Omental fat pad (tissue), 4 donors: Measurements from ENCODE around the gene ABCC1. TPM values are rescaled to one million over a fixed set of nuclear protein-coding genes. Genes with fewer than 3 reads are reported as not detected.

Experiments
- ATAC-seq: fragments of 150-250 bp; one replicate; pipeline ENCODE4 v1.9.1; 2016; ENCODE audit warnings: mild to moderate bottlenecking, moderate library complexity; ENCODE audit not compliant: low FRiP score
- DNase-seq: peaks from one replicate; pipeline ENCODE4 v3.0.0-alpha.2; 2019; ENCODE audit warnings: low spot score
- total RNA-seq, 4 donors: library from RNA; depleted of rRNA; stranded (reverse); fragments of >200 nt; gene quantifications; one replicate each; pipeline ENCODE4 v1.1.0, GENCODE V29; 2016
- TF ChIP-seq, protein P1 (sequence below), 3 donors: fragments of 450-650 bp; IDR thresholded peaks; one replicate each; pipeline ENCODE4 v1.5.1; 2016 to 2017; ENCODE audit warnings: antibody characterized with exemption in 3 of 3, mild to moderate bottlenecking in 3 of 3, moderate library complexity in 2 of 3

The ABCC1 gene
- total RNA-seq, 4 donors from 2014 or later, result 21.8 to 53.2 (median 36.3) TPM

DNA sequence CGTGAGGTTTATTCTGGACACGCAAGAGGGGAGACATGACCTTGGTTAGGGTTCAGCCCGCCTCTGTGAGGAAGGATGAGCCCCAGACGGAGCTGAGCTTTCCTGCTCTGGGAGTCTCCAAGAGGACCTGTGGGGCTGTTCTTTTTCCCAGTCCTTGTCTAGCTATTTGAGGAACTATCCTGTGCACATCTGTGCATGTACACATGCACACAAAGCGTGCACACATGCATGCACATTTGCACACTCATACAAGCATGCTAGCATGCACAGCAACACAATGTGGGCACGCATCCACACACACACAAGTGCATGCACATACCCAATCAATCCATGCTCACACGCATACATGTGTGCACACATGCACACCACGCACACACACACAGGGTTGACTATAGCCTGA lies 233.5 kb downstream of the ABCC1 start:
- TF ChIP-seq, protein P1, sequence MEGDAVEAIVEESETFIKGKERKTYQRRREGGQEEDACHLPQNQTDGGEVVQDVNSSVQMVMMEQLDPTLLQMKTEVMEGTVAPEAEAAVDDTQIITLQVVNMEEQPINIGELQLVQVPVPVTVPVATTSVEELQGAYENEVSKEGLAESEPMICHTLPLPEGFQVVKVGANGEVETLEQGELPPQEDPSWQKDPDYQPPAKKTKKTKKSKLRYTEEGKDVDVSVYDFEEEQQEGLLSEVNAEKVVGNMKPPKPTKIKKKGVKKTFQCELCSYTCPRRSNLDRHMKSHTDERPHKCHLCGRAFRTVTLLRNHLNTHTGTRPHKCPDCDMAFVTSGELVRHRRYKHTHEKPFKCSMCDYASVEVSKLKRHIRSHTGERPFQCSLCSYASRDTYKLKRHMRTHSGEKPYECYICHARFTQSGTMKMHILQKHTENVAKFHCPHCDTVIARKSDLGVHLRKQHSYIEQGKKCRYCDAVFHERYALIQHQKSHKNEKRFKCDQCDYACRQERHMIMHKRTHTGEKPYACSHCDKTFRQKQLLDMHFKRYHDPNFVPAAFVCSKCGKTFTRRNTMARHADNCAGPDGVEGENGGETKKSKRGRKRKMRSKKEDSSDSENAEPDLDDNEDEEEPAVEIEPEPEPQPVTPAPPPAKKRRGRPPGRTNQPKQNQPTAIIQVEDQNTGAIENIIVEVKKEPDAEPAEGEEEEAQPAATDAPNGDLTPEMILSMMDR (IDR thresholded peaks at IDR 0.05), result no peak
- no peak for ATAC-seq
- no peak for DNase-seq

DNA sequence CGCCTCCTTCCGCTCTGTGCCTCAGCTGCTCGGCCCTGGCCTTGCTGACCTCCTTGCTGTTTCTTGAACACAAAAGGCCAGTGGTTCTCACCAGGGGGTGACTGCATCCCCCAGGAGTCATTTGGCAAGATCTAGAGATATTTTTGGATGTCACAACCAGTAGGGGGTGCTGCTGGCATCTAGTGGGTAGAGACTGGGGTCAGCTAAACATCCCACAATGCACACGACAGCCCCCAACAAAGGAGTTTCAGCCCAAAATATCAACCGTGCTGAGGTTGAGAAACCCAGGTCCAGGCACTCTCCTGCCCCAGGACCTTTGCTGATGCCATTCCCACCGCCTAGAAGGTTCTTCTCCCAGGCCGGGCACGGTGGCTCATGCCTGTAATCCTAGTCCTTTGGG lies 234.1 kb downstream of the ABCC1 start:
- ATAC-seq (no peak), DNase-seq (no peak)
- TF ChIP-seq, protein P1 (IDR thresholded peaks at IDR 0.05), result no peak

DNA sequence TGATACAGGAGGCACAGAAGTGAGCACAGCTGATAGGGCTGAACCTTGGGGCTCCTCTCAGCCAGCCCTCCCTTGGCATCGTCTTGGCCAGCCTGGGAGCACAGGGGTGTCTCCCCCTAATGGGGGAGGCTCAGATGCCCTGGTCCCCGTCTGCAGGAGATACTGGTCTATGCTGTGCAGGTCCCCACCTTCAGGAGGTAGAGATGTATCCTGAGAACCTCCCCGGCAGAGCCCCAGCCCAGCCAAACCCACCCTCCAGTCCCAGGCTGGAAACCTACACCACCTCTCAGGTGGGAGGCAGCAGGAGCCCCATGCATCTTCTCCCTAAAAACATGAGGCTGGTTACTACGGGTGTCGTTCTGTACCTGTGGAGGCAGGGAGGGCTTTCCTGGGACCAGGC lies 235.2 kb downstream of the ABCC1 start:
- DNase-seq (no peak), ATAC-seq (no peak)
- TF ChIP-seq, protein P1 (IDR thresholded peaks at IDR 0.05), result no peak

DNA sequence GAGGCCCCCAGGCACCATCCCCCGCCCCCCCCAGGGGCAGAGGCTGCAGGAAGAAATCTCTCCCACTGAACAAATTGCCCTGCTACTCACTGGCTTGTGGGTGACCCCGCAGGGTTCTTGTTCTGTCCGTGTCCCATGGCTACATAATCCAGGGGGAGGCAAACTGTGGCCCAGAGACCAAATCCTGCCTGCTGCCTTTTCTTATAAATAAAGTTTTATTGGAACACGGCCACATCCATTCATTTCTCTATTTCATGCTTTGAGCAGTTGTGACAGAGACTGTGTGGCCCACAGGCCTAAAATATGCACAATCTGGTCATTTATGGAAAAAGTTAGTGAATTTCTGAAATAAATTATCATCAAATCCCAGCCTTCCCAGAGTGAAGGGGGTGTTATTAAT lies 235.7 kb downstream of the ABCC1 start:
- TF ChIP-seq, protein P1 (IDR thresholded peaks at IDR 0.05), result no peak
- ATAC-seq, result no peak
- DNase-seq, result no peak

DNA sequence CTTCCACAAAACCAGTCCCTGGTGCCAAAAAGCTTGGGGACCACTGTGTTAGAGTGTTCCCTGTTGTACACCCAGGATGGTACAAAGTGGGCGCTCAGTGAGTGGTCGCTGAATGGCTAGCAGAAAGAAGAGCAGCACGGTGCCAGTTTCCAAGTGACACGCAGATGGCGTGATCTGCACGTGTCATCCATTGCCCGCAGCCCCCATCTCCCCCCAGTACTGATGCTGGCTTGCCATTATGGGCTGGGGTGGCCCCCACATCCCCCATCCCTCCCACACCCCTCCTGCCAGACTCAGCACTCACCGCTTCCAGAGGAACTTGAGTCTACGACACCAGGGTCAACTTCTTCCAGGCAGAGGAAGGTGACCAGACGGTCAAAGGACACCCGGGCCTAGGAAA lies 237.4 kb downstream of the ABCC1 start:
- no peak for ATAC-seq
- DNase-seq, result no peak
- TF ChIP-seq, protein P1 (IDR thresholded peaks at IDR 0.05), result no peak

DNA sequence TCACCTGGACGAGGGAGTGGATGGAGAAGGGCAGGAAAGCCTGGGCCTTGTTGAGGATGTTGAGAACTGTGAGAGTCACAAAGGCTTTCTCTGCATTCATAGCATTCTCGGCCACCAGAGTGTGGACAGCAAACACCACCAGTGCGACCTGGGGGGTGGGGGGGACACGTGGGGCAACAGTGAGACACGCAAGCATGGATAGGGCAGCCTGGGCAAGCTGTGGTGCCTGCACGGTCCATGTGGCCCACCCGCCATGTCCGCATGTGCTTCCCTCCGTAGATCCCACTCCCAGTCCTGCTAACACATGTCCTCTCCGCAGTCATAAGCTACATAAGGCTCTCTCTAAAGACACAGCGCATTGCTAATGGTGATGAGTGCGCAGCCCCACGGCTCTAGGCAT lies 239.4 kb downstream of the ABCC1 start:
- DNase-seq, result no peak
- ATAC-seq, result no peak
- TF ChIP-seq, protein P1 (IDR thresholded peaks at IDR 0.05), result no peak

DNA sequence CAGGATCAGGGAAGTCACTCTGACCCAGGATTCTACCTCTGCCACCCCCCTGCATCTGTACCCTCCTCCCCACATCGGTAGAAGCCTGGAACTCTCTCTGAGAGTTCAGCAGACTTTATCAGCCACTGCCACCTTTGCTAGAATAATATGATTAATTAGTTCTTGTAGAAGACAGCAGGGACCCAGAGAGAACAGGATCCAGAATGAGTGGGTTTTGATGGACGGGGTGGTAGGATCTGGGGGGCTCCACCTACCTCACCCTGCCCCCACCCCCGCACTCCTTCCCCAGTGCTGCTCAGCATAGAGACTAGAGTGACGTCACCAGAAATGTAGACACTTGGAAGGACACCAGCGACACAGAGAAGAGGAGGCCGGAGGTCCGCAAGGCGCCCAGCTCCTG lies 240.4 kb downstream of the ABCC1 start:
- DNase-seq (no peak), ATAC-seq (no peak)
- TF ChIP-seq, protein P1 (IDR thresholded peaks at IDR 0.05), result no peak
